Skin of body (tissue), 3 donors: Measurements from ENCODE around the gene C12orf76. TPM values are rescaled to one million over a fixed set of nuclear protein-coding genes. Genes with fewer than 3 reads are reported as not detected.

ENCODE experiments used
- DNase-seq: peaks from one replicate; lab custom pipeline; 2025; lab: John Stamatoyannopoulos, UW
- small RNA-seq: library from RNA; depleted of rRNA; stranded (forward); fragments of <200 nt; gene quantifications from one replicate; pipeline ENCODE3, GENCODE V24; 2014; ENCODE audit warnings: low replicate concordance
- total RNA-seq: library from RNA; depleted of rRNA; stranded (reverse); fragments of >200 nt; gene quantifications from one replicate; pipeline ENCODE4 v1.2.3, GENCODE V29; 2014

Gene C12orf76
- total RNA-seq, 1 donor from 2014 or later: 13.1 TPM

- DNase-seq: peak; percentile 91
These were observed 52.4 kb downstream of the C12orf76 start, which contains the start of gene GIT2 for GRCh38 chr12:109995686-109996482. TSS of gene GIT2 (minus strand) at chr12:109996368. CDS start at chr12:109996224, 144 bp downstream.

DNA sequence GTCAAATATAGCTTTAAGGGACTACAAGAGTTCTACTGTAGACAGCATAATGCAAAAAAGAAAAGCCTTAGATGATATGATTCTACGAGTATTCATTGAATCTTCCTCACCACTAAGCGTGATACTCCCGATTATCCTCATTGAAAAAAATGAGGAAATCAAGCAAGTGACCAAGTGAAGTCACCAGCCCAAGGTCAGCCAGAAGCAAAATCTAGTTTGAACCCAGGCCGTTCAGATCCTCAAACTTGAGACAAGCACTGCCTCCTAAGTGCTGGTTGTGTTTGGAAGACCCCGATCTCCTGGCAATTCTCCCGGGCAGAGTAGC is 53.0 kb downstream of the C12orf76 start:
- DNase-seq: no peak

- DNase-seq: peak; percentile 4
These were observed 53.7 kb downstream of the C12orf76 start for GRCh38 chr12:109994401-109995175.

GRCh38 chr12:109993091-109993490 is 55.2 kb downstream of the C12orf76 start:
- no peak for DNase-seq

- no peak for DNase-seq
These were observed 56.7 kb downstream of the C12orf76 start for GRCh38 chr12:109991586-109991985.

Small RNAs within 50 kb of the gene (small RNA-seq; reads per million reads assigned to genes)
- not detected for gene AC007546.2

Other genes starting within 250 kb of the C12orf76 start
- gene TRPV4, start 215.1 kb downstream of the C12orf76 start, total RNA-seq: 4.2 TPM
- gene GLTP, start 168.0 kb downstream of the C12orf76 start, total RNA-seq: 82.9 TPM
- gene TCHP, start 148.2 kb downstream of the C12orf76 start, total RNA-seq: 11.2 TPM
- 30.4 TPM for gene GIT2, start 52.2 kb downstream of the C12orf76 start, total RNA-seq
- 43.0 TPM for gene ANKRD13A, start 49.1 kb downstream of the C12orf76 start, total RNA-seq
- gene IFT81, start 75.8 kb upstream of the C12orf76 start, total RNA-seq: 21.9 TPM
- 135 TPM for gene ATP2A2, start 232.7 kb upstream of the C12orf76 start, total RNA-seq